Measurements from ENCODE around the gene COG7. TPM values are rescaled to one million over a fixed set of nuclear protein-coding genes. Genes with fewer than 3 reads are reported as not detected.
"Not testable (repeated sequence)": the region's sequence is repeated elsewhere in the genome, so short reads cannot be mapped to it uniquely, and the experiment has no call there.

COG7 gene
- polyA plus RNA-seq, 1 donor, result 39.4 TPM

GRCh38 chr16:23387666-23388065 is 65.3 kb downstream of the COG7 start:
- DNase-seq, result no peak

DNA sequence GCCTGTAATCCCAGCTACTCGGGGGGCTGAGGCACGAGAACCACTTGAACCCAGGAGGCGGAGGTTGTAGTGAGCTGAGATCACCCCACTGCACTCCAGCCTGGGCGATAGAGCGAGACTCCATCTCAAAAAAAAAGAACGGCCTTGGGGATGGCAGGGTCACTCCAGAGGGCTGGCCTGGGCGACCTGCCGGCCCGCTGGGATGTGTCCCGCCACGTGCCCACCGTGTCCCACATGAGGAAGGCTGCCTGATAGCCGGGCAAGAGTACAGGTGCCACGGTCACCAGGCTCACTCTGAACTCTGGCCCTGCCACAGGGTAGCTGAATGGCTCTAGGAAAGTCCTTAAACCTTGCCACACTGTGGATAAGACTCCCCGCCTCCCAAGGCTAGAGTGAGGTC is 67.5 kb downstream of the COG7 start:
- DNase-seq, result no peak

DNA sequence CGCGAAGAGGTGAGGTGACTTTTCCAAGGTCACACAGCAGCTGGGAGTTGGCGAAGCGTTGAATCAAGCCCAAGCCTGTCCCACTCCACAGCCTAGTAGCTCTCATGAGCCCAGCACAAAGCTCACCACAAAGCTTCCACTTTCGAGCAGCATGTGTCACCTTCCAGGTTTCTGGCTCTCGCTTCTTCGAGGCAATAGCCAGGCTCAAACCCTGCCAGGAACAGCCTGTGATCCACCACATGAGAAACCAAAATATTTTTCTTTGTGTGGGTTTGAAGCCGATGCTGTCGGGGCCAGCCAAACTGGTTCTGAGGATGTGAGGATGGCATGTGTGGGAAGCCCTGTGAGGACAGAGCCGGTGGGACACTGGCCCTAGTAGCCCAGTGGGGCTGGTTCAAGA is 68.1 kb downstream of the COG7 start:
- no peak for DNase-seq

- DNase-seq, result no peak
Observed at GRCh38 chr16:23383881-23384280, 69.1 kb downstream of the COG7 start.

DNA sequence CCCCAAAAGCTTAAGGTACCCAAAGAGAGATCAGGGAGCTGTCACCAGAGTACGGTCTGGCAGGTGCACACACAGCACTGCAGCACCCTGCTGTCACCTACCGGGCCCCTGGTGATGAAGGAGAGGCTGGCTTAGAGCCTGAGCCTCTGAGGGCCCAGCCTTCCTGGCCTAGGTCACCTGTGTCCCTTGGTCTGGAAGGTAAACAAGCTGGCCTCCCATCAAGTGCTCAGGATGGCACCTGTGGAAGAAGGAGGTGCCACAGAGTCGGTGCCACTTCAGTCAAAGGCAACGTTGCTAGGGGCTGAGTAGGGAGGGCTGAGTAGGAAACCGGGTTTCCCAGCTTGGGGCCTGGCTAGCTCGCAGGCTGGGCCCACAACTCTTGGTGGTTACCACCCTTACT is 70.7 kb downstream of the COG7 start:
- DNase-seq, result no peak

GRCh38 chr16:23381702-23382101 is 71.3 kb downstream of the COG7 start:
- not testable (repeated sequence) for DNase-seq

GRCh38 chr16:23380501-23380951 is 72.5 kb downstream of the COG7 start:
- DNase-seq, result no peak

DNA sequence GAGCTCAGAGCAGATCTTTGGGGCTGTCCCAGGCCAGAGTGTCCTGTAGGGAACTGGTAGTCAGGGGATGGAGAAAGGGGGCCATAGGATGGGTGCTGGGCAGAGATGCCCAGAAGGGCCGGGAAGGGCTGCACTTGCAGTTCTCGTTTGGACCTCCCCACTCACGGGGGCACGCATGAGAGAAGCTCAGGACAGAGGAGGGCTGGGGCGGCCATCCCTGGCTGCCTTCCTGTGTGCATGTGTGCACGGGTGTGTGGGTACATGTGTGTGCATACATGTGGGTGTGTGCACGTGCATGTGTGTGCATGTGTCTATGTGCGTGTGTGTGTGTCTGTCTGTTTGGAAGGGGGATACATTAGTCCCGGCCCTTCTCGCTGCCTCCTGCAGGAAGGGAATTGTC is 73.3 kb downstream of the COG7 start:
- DNase-seq, result no peak

DNA sequence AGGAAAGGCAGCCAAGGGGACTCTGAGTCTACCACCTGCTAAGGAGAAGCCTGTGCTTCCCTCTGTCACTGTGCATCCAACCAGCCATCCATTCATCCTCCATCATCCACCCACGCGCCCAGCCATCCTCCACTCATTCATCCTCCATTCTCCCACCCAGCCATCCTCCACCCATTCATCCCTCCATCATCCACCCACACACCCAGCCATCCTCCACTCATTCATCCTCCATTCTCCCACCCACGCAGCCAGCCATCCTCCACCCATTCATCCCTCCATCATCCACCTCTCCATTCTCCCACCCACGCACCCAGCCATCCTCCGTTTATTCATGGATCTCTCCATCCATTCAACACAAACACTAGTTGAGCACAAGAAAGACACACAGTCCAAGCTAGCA is 74.1 kb downstream of the COG7 start:
- DNase-seq, result no peak

- DNase-seq, result no peak
Observed at GRCh38 chr16:23378256-23378655, 74.7 kb downstream of the COG7 start.

- DNase-seq, result no peak
Observed at GRCh38 chr16:23377071-23377931, 75.7 kb downstream of the COG7 start.

- DNase-seq, result no peak
Observed at GRCh38 chr16:23375643-23376042, 77.3 kb downstream of the COG7 start.

GRCh38 chr16:23374721-23375510 is 78.1 kb downstream of the COG7 start:
- DNase-seq, result no peak

- DNase-seq, result no peak
Observed at GRCh38 chr16:23373436-23374219, 79.4 kb downstream of the COG7 start.

- no peak for DNase-seq
Observed at GRCh38 chr16:23371368-23371767, 81.6 kb downstream of the COG7 start.

GRCh38 chr16:23369416-23369815 is 83.6 kb downstream of the COG7 start:
- DNase-seq, result no peak

- no peak for DNase-seq
Observed at GRCh38 chr16:23368469-23368868, 84.5 kb downstream of the COG7 start.

DNA sequence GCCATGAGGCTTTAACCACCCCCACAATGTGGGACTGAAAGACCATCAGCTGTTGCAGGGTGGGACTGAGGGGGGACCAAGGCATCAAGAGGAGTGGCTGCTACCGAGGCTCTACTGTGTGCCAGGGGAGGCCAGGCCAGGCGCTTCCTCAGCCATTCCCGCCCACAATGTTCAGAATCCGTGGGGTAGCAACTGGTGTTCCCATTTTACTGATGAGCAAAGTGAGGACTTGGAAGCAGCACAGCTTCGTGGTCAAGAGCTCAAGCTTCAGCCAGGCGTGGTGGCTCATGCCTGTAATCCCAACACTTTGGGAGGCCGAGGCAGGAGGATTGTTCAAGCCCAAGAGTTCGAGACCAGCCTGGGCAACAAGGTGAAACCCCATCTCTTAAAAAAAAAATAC is 85.0 kb downstream of the COG7 start:
- no peak for DNase-seq

- no peak for DNase-seq
Observed at GRCh38 chr16:23367564-23367963, 85.4 kb downstream of the COG7 start.

DNA sequence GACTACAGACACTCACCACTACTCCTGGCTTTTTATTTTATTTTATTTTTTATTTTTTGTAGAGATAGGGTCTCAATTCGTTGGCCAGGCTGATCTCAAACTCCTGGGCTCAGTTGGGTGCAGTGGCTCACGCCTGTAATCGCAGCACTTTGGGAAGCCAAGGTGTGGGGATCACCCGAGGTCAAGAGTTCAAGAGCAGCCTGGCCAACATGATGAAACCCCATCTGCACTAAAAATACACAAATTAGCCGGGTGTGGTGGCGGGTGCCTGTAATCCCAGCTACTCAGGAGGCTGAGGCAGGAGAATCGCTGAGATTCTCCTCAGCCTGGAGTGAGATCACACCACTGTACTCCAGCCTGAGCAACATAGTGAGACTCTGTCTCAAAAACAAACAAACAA is 86.6 kb downstream of the COG7 start:
- DNase-seq, result not testable (repeated sequence)

DNA sequence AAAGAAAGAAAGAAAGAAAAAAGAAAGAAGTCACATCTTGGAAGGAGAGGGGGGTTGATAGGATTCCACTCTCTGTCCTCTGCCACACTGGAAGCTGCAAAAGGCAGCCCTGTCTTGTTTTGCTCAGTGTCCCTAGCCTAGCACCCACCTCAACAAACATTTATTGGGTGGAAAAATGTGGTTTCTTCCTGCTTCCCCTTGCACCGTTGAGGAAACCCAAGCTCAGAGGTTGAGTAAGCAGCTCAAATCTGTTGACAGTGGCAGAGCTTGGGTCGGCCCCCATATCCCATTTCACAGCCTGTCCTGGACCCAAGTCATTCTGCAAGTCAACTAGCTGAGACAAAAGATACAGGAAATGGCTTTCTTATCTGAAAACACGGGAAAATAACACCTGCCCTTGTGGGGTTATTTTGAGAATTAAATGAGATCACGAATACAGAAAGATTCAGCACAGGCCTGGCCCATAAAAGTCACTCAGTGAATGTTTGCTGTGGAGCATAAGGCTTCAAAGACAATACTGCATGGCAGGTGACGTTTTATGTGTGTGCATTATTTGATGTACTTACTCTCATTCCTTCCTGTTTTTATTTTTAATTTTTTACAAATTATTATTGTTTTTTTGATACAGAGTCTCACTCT is 87.3 kb downstream of the COG7 start:
- peak; percentile 8 for DNase-seq
